Jurkat, Clone E6-1 (cell line): Measurements from ENCODE around the gene INF2.
A peak's percentile ranks its signal among the peaks of the same experiment; 100 is the strongest.
"Not testable (repeated sequence)": the region's sequence is repeated elsewhere in the genome, so short reads cannot be mapped to it uniquely, and the experiment has no call there.

ENCODE experiments used
- DNase-seq: peaks from one replicate; pipeline ENCODE4 v3.0.0-alpha.2; 2011; ENCODE audit warnings: low read depth, low spot score
- H3K4me3 ChIP-seq: 2 replicates; pipeline ENCODE4 v1.5.1; 2011; ENCODE audit warnings: mild to moderate bottlenecking, low read length, control low read depth, moderate library complexity

Gene INF2

DNA sequence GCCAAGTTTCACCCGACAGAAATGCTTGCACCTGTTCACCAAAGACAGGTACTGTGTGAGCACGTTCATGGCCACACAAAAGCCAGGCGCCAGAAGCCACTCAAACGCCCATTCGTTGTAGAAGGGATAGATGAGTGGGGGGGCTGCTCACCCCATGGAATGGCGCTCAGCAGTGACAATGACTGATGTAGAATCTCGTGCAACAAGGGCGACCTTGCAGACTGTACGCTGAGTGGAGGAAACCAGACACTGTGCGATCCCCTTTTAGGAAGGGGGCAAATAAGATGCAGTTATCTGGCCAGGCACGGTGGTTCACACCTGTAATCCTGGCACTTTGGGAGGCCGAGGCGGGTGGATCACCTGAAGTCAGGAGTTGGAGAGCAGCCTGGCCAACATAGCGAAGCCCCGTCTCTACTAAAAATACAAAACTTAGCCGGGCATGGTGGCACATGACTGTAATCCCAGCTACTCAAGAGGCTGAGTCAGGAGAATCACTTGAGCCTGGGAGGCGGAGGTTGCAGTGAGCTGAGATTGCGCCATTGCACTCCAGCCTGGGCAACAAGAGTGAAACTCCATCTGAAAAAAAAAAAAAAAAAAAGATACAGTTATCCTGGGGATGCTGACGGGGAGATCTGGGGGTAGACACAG lies 18.0 kb upstream of the INF2 start:
- DNase-seq, H3K4me3 ChIP-seq: not testable (repeated sequence)

DNA sequence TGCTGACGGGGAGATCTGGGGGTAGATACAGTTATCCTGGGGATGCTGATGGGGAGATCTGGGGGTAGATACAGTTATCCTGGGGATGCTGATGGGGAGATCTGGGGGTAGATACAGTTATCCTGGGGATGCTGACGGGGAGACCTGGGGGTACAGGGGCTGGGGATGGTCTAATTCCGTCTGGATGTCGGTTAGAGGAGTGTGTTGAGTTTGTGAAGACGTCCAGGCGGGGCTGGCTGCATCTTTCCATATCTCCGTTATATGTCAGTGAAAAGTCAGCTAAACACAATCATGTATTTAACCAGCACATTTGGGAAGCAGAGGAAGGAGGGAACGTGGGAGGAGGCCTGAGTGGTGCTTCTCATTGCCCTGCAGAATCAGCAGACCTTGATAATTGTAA lies 17.3 kb upstream of the INF2 start:
- not testable (repeated sequence) for H3K4me3 ChIP-seq, DNase-seq

DNA sequence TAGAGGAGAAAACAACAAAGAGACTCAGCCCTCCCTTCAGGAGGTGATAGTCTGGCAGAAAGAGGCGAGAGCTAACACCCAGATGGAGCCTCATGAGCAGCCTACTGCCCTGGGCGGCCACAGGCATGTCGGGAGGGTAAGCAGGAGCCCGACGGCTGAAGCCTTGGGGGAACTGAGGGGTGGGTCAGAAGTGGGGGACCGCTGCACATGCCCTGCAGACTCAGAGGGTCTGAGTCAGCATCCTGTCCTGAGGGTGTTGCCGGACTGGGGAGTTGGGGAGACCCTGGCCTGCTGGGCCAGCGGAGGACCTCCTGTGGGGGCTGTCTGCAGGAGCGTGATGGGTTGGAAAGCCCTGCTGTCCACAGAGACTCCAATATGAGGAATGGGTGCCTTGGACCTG lies 15.9 kb upstream of the INF2 start:
- DNase-seq = no peak
- no peak overlapping the region for H3K4me3 ChIP-seq

DNA sequence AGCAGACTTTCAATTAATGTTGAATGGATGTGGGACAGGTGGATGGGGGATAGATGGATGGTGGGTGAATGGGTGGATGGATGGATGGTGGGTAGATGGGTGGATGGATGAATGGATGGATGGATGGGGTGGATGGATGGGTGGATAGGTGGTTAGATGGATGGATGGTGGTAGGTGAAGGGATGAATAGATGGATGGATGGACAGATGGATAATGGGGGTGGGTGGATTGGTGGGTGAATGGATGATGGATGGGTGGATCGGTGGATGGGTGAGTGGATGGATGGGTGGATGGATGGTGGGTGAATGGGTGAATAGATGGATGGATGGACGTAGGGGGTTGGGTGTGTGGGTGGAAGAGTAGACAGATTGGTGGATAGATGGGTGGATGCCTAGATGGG lies 14.0 kb upstream of the INF2 start:
- no peak overlapping the region for H3K4me3 ChIP-seq
- no peak for DNase-seq

DNA sequence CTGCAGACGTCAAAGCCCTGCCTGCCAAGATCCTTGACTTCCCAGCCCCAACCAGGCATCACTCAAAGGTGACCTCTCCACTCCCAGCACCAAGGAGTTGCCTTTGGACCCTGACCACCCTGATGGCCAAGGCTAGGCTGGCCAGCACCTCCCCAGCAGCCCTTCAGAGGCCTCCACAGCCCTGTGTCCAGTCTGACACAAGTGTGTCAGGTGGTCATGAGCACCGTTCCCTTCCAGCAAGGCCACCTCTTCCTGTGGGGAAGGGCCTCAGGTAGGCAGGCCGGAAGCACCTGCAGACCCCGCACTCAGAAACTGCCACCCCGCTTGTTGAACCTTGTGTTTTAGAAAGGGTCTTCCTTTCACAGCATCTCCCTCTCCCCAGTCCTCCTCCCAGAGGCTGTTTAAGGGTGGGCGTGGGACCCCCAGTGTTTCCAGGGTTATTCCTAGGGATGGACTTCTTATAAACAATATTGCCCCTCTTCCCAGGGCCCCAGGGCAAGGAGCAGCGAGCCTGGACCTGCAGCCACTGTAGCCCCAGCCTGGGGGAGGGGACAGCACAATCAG lies 13.2 kb upstream of the INF2 start:
- DNase-seq = no peak
- no peak overlapping the region for H3K4me3 ChIP-seq

DNA sequence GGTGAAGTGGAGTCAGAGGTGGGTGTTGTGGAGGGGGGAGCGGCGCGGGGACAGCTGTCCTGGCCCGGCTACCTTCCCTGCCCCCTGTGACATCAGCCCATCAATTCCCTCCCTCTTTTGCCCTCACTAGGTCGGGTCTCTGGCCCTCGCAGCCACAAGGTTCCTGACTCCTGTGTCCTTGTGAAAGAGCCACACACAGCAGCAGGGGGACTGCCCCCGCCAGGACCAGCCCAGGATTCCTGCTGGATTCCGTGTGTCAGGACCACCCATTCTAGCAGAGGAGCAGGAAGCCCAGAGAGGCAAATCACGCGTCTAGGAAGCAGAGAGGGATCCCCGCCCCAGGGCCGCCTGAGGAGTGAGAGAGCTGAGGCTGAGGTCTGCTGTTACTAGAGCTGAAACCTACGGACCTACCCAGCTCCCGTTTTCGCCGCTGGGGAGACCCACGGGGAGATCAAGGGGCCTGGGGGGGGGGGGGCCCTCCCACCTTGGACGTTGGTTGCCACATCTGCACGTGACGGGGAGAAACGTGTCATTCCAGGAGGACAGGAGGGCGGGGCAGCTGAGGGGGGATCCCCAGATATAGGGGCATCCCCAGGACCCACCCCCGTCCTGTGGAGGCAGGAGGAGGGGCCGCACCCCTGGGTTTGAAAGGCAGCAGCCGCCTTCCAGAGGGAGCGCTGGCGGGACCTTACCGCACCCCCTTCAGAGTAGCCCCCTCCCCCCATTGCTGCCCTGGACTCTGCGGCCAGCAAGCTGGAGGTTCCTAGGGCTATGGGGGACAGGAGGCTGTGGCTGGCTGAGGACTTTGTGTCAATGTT lies 12.5 kb upstream of the INF2 start:
- DNase-seq = no peak
- peak overlapping the region; percentile 60 for H3K4me3 ChIP-seq

DNA sequence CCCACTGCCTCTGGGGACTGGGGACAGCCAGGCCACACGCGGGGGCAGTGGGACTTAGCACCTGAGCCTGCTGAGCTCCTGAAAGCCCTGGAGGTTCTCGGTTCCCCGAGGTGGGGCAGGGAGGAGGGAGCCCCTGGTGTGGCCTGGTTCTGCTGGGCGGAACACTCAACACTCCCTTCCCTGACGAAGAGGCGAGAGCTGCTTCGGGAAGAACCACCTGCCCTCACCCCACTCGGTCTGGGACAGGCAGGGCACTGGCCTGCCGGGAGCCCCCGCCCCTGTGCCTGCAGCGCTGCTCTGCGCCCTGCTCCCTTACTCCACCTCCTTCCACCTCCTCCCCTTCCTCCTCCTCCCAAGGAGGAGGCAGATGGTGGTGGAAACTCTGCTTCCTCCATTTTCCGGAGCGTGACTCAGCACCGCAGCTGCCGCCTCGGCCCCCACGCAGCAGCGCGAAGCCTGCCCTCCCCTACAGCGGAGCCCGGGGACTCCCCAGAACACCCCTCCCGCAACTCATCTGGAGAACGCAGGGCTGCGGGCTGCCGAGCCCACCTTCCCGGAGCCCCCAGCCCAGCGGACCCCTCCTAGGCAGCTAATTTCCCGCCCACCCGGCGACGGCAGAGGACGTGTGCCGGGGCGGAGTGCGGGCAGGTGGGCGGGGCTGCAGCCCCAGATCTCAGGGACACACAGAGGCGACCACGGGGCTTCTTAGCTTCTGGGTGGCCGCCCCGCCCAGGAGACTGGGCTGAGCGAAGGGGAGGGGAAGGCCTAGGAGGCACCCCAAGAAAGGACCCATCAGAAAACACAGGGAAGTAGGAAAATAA lies 11.7 kb upstream of the INF2 start:
- peak; percentile 75 for DNase-seq
- peak overlapping the region; percentile 60 for H3K4me3 ChIP-seq

DNA sequence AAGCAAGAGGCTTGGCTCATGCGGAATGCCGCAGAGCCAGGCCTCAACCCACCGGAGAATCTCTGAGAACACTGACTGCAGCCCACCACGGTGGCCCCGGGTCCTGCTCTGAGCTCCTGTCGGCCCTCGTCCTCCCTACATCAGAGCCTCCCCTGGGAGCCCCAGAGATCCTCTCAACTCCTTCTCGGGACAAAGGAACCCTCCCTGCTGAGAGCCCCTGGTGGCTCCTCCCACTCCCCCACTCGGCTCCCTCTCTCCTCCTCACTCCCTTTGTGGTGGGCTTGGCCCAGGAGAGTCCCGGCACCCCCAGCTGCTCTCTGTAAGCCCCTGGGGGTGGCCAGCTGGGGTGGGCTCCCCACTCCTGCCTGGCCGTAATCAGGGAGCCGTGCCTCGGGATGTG lies 11.1 kb upstream of the INF2 start:
- no peak for DNase-seq
- peak overlapping the region; percentile 60 for H3K4me3 ChIP-seq

DNA sequence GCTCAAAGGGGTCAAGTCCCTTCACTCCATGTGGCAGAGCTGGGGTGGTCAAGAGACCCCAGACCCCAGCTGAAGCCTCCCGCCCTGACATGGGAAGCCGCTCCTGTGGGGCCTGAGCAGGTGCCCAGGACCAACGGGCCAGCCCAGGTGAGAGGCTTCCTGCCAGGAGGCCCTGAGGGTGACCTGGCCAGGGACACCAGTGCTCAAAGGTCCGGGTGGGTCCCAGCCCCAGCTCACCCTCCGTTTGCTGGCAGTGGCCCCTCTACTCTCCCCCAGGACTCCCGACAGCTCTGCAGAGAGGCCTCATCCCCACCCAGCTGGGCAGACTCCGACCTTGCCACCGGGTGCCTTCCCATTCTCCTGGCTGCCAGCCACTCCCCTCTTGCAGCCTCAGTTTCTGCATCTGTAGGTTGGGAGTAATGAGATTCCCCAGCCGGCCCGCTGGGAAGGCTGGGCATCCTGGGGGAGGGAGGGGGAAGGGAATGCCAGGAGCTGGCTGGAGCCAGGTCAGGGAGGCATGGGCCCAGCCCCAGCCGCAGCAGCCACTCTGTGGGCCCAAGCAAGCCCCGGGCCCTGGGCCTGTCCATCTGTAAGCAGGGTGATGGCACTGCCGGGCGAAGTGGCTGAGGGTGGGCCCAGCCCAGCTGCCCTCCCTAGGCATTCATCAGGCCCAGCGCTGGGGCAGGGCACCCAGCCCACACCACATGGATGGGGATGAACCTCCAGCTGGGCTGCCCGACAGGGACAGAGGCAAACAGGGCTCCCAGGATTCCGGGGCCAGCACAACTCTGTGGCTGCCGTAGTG lies 10.3 kb upstream of the INF2 start:
- H3K4me3 ChIP-seq = no peak overlapping the region

DNA sequence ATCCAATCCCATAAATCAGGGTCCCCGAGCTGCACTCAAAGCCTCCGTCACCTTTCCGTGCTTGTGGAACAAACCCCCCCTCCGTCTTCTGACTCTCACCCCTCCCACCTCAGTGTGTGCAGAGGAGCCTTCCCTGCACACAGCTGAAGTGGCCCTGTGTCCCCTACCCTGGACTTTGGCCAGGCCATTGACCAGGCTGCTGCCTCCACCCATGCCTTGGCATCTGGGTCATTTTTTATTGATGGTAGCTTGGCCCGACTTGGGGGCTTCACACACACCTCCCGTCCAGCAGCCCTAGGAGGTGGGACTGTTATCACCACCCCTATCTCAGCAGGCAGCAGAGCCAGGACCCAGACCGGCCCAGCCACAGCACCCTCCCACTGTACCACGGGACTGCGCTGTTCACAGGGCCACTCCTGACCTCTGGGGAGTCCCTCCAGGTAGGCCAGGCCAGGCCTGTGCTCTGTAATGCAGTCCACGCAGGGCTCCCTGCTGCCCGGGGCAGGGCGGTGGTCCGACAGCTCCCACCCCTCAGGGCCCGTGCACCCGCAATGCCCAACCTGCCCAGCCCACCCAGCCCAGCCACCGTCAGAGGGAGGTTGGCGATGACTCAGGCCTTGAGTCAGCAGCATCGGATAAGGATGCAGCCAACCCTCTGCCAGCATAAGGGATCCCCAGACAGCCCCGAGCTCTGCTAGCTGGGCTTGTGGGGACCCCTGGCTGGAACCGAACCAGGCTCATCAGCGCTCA lies 9.2 kb upstream of the INF2 start:
- no peak overlapping the region for H3K4me3 ChIP-seq
- DNase-seq = no peak

More for the DNA sequence above, 10.3 kb upstream of the INF2 start:
- no peak for DNase-seq

DNA sequence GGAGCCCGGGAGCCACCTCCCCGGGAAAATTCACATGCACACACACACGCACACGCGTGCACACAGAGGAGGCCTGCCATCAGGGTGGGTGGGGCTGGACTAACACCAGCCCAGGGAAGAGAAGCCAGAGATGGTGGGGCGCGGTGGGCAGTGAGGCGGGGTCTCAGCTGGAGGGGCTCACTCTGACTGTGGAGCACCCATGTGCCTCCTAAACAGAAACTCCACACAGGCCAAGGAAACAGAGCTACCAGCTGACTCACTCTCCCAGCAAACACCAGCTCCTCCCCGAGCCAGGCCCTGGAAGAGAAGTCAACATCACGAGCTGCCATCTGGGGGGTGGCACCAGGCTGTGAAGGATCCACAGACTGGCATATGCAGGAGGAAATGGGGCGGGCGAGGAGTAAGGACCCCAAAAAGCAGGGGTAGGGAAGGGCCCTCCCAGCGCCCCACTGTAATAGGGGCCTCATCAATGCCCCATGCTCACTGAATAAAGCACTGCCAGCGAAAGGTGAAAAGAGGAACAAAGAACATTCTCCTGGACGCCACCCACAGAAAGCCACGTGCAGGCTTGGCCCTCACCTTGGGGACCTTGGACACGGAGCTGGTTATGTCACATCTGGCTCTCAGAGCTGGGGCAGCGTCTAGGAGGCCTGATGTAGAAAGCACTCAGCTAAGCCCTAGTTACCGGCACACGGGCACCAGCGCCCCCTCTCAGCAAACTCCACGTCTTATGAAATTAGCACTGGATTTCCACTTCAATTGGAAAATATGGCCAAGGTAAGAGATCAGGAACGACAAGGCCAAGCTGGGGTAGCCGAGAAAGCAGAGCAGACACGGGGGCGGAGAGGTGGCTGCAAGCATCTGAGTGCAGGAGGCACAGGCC lies 8.4 kb upstream of the INF2 start:
- no peak for DNase-seq
- H3K4me3 ChIP-seq = no peak overlapping the region

DNA sequence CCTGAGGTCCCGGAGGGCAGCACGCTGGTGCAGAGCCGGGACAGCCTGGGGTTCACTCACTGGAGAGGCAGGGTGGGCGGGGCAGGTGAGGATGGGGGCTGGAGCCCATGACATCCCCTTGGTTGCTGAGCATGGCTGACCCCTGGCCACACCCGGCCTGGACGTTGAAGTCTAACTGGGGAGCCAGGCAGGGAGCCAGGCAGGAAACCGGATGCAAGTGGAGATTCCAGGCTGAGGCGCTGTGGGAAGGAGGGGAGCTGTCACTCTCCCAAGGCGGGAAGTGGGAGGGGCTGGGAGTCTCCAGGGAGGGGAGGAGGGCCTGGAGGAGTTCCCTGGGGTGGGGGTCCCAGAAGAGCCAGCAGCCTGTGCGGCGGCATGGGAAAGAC lies 7.7 kb upstream of the INF2 start:
- no peak for DNase-seq
- no peak overlapping the region for H3K4me3 ChIP-seq

DNA sequence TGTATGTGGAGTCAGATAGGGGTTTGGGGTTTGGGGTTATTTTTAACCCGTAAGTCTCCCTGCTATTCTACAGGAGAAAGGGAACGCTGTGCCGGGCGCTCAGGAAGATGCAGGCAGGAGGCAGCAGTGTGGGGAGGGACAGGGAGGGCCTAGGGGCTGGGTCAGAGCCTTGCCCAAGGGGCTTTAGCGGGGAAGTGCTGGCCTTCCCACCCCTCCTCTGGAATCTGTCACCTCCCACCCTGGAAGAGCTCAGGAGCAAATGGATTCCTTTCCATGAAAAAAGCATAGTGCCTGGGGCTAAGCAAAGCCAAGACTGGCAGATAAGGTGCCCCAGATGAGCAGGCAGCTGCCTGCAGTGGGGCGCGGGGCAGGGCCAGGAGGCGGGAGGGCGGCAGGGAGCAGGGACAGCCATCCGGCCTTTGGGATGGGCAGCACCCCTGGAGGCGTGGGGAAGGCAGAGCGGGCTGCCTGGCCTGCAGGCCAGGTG lies 7.3 kb upstream of the INF2 start:
- H3K4me3 ChIP-seq = no peak overlapping the region
- DNase-seq = no peak

DNA sequence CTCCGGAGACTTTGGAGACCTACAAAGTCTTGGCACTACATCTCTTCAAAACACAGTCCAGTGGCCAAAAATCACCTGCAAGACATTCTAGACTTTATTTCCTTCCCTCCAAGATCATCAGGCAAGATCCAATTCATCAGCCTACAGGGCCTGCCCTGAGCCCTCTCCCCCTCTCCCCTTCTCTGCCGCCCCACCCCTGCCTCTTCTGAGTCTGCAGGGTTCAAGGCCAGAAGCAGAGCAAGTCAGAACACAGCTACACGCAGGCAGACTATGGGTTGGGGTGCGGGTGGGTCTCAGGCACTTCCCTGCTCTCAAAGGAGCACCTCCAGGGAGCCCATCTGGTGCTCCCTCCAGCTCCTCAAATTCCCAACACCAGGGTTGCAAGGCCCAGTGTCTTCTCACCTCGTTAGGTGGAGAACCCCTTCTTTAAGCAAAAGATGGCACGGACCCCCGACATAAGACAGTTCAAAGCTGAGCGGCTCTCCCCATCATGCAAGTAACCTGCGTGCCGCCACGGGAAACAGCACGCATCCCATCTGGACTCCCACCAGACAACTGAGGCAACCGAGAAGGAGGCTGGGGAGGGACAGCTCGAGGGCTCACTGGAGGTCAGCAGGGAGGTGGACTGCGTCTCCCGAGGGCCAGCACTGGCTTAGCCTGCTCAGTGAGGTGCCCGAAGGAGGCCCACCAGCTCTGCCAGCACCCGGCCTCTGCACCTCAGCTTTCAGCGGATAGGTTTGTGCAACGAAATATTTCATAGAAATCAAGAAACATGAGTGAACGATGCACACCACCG lies 5.6 kb upstream of the INF2 start:
- DNase-seq = no peak
- no peak overlapping the region for H3K4me3 ChIP-seq

DNA sequence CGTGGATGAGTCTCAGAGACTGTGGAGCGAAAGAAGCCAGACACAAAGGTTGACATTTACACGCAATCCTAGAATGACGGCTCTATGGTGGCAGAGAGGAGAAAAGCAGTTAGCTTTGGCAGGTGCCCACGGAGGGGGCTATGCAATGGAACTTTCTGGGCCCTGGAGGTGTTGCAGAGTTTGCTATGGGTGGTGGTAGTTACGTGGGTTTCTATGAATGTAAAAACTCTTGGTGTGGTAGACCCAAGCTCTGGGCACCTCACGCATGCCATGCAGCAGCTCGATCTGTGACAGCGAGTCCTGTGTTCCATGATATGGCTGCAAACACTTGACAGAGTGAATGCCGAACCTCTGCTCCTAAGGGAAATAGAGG lies 5.0 kb upstream of the INF2 start:
- no peak overlapping the region for H3K4me3 ChIP-seq
- DNase-seq = no peak

DNA sequence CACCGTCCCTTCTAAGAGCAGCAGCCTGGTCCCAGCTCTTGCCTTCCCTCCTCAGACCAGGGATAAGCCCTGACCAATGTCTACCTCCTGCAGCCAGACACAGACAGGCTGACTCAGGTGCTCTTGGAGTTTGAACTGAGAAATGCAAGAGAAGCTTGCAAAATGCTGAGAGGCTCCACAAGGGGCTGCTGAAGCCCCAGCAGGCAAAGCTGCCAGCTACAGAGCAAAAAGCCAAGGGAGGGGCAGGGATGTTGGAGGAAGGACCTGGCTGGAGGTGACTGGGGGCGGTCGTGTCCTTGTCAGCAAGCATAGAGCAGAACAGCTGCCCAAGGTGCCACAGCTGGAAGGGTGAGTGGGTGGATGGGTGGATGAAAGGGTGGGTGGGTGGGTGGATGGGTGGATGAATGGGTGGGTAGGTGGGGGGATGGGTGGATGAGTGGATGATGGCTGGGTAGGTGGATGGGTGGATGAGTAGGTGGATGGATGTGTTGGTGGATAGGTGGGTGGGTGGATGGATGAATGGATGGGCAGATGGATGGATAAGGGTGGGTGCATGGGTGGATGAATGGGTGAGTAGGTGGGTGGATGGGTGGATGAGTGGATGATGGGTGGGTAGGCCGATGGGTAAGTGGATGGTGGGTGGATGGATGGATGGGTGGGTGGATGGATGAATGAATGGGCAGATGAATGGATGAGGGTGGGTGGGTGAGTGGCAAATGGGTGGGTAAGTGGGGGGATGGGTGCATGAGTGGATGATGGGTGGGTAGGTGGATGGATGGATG lies 4.0 kb upstream of the INF2 start:
- H3K4me3 ChIP-seq = no peak overlapping the region
- DNase-seq = no peak
